Spleen (tissue), 11 donors: ENCODE data around the gene MAP4K4. TPM values are rescaled to one million over a fixed set of nuclear protein-coding genes. Genes with fewer than 3 reads are reported as not detected.
"Not testable (repeated sequence)": the region's sequence is repeated elsewhere in the genome, so short reads cannot be mapped to it uniquely, and the experiment has no call there.

Source experiments
- DNase-seq: peaks from one replicate; pipeline ENCODE4 v3.0.0-alpha.2; 2020
- H3K27ac ChIP-seq, 8 donors: fragments of 200-600 bp; sonication (generic) in 7 of 8; 1 replicate in 4 of 8; 2 replicates in 4 of 8; pipeline versions ENCODE4 v1.5.0 to v1.8.0; 2016 to 2021; ENCODE audit warnings: inconsistent platforms in 4 of 8, mild to moderate bottlenecking in 4 of 8, moderate library complexity in 1 of 8
- H3K27me3 ChIP-seq, 7 donors: fragments of 200-600 bp; sonication (generic) in 6 of 7; replicated peaks in 1 of 7; 1 replicate in 4 of 7; 2 replicates in 3 of 7; pipeline versions ENCODE4 v1.5.0 to v1.8.0; 2016 to 2021; ENCODE audit warnings: inconsistent platforms in 3 of 7, mild to moderate bottlenecking in 1 of 7
- H3K36me3 ChIP-seq, 6 donors: fragments of 200-600 bp; sonication (generic) in 5 of 6; 1 replicate in 4 of 6; 2 replicates in 2 of 6; pipeline versions ENCODE4 v1.5.0 to v1.8.0; 2016 to 2021; ENCODE audit warnings: inconsistent platforms in 2 of 6
- H3K4me1 ChIP-seq, 6 donors: fragments of 200-600 bp; sonication (generic) in 5 of 6; 1 replicate in 3 of 6; 2 replicates in 3 of 6; pipeline versions ENCODE4 v1.5.0 to v1.8.0; 2016 to 2021; ENCODE audit warnings: inconsistent platforms in 3 of 6
- H3K4me3 ChIP-seq, 8 donors: fragments of 200-600 bp; sonication (generic) in 7 of 8; 1 replicate in 4 of 8; 2 replicates in 4 of 8; pipeline versions ENCODE4 v1.5.0 to v1.8.0; 2016 to 2021; ENCODE audit warnings: inconsistent platforms in 4 of 8, mild to moderate bottlenecking in 4 of 8, moderate library complexity in 2 of 8
- H3K9me3 ChIP-seq, 8 donors: fragments of 200-600 bp; sonication (generic) in 7 of 8; 1 replicate in 4 of 8; 2 replicates in 4 of 8; pipeline versions ENCODE4 v1.5.0 to v1.8.0; 2016 to 2021; ENCODE audit warnings: inconsistent platforms in 4 of 8
- CTCF ChIP-seq, 11 experiments: fragments of 200-600 bp in 7 of 11; fragments of 450-650 bp in 4 of 11; sonication (generic) in 4 of 11; IDR thresholded peaks in 8 of 11; conservative IDR thresholded peaks in 3 of 11; 1 replicate in 7 of 11; 2 replicates in 4 of 11; pipeline versions ENCODE4 v1.4.0 to v1.8.0; 2016 to 2021; ENCODE audit warnings: antibody characterized with exemption in 11 of 11, inconsistent platforms in 4 of 11, mild to moderate bottlenecking in 1 of 11
- POLR2A ChIP-seq, 3 donors: fragments of 450-650 bp; IDR thresholded peaks; one replicate each; pipeline ENCODE4 v1.5.1; 2017; ENCODE audit warnings: antibody characterized with exemption in 3 of 3, mild to moderate bottlenecking in 1 of 3
- POLR2AphosphoS5 ChIP-seq, 3 donors: sonication (generic); formaldehyde crosslinking; IDR thresholded peaks; one replicate each; pipeline ENCODE4 v1.5.1; 2017; ENCODE audit warnings: antibody characterized with exemption in 3 of 3
- WGBS, 5 donors: extraction: QIAGEN DNeasy Blood & Tissue Kit in 3 of 5; methylation state at CpG; one replicate each; pipeline versions ENCODE4 v1.1.5 to v1.1.7; 2013 to 2018; 5-methylcytosine and 5-hydroxymethylcytosine counted together
- intact Hi-C: fragments of 100-400 bp; cut with DNase I; formaldehyde crosslinking; loops from one replicate; pipeline ENCODE4 v1.15.0; 2023; ENCODE audit warnings: low total_unique reads
- polyA plus RNA-seq, 3 donors: library from polyadenylated mRNA; stranded (reverse); fragments of 200-250 nt; gene quantifications; one replicate each; pipeline ENCODE4 v1.2.1, GENCODE V29; 2013
- total RNA-seq, 7 donors: library from RNA; depleted of rRNA in 3 of 7; stranded (reverse); fragments of >200 nt in 3 of 7; fragmentation: NEBNext Ultra II Directional in 4 of 7; extraction: Animal tissue kit (Norgen Biotek cat#: 25700) in 4 of 7; gene quantifications; one replicate each; pipeline versions ENCODE4 v1.1.0 to v1.2.1, GENCODE V29; 2016 to 2021
- donor health status: healthy with polysubstance abuse.
- donor health status: DM: no; HTN: no; CAD: no; lungs with moderate emphysema.
- donor health status: DM: no; HTN: no; CAD: no.
- donor health status: Bipolar disorder and iron deficiency.
- donor health status: healthy.
- donor health status: DM: no; HTN: no; CAD: no.
- donor health status: DM: yes; HTN: yes; CAD: no.

Gene MAP4K4
- total and polyA plus RNA-seq, 10 donors = 16.7 to 108 (median 71.7) TPM

DNA sequence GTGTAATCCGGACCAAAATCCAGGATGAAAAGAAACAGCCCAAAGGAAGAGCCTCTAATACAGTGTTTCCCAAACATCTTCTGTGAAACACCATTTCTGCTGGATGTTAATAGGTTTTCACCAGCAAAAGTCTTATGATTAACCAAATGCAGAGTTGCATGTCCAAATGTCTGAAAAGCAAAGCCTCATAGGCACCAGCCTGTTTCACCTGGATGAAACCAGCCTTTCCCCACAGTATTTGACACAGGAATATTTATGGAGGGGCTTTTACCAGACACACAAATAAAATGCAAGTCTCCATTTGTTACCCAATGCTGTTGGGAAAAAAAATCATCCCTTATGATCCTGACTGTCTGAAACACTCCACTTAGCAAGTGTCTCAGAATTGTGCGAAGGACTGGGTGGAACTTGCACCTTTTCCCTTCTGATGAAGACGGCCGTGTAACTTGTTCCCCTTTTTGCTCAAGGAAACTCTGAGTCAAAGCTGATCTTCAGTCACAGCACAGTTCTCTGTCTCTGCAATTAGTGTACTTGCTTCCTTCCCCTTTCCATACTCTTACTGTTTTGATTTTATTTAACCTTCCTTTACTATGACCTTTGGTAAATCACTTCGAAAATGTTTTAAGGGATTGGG, 223.9 kb downstream of the MAP4K4 start:
- peaks cover 0 to 37% (median 30%) of the 10 kb centered on the region in 8 donors for H3K9me3 ChIP-seq
- no peaks in the 10 kb centered on the region for H3K36me3 ChIP-seq
- 34 to 42% (median 38%) methylated on average over 5 of the region's 5 CpGs for WGBS, 5 donors
- H3K27ac ChIP-seq = peak overlapping the region in 7 of 8 donors; percentile 49 to 91 (median 83)
- intact Hi-C loops = no loop called here
- peaks cover 0 to 32% (median 10%) of the 10 kb centered on the region in 6 donors for H3K4me1 ChIP-seq
- DNase-seq = no peak
- peak overlapping the region in 1 of 8 donors; percentile 33 for H3K4me3 ChIP-seq
- H3K27me3 ChIP-seq = no peaks in the 10 kb centered on the region
- TF ChIP-seq CTCF (IDR thresholded peaks at IDR 0.05 in 8 of 11, conservative IDR thresholded peaks at IDR 0.05 in 3 of 11) (no peak), POLR2AphosphoS5 (IDR thresholded peaks at IDR 0.05) (peak in 1 of 3 donors; percentile 63), POLR2A (IDR thresholded peaks at IDR 0.05) (no peak)

GRCh38 chr2:101921953-101922325, 224.4 kb downstream of the MAP4K4 start:
- WGBS, 5 donors = 83 to 91% (median 90%) methylated on average over 2 of the region's 2 CpGs
- Histone ChIP-seq H3K4me1 (peaks cover 0 to 27% (median 10%) of the 10 kb centered on the region in 6 donors), H3K27ac (peak overlapping the region in 7 of 8 donors; percentile 49 to 91 (median 83)), H3K4me3 (peak overlapping the region in 1 of 8 donors; percentile 23), H3K27me3 (no peaks in the 10 kb centered on the region), H3K9me3 (peaks cover 0 to 42% (median 34%) of the 10 kb centered on the region in 8 donors), H3K36me3 (no peaks in the 10 kb centered on the region)
- intact Hi-C loops = no loop called here
- TF ChIP-seq POLR2AphosphoS5 (IDR thresholded peaks at IDR 0.05) (no peak), CTCF (IDR thresholded peaks at IDR 0.05 in 8 of 11, conservative IDR thresholded peaks at IDR 0.05 in 3 of 11) (no peak), POLR2A (IDR thresholded peaks at IDR 0.05) (no peak)
- no peak for DNase-seq

GRCh38 chr2:101924311-101924710, 226.8 kb downstream of the MAP4K4 start:
- Histone ChIP-seq H3K9me3 (peaks cover 0 to 56% (median 49%) of the 10 kb centered on the region in 8 donors), H3K4me1 (peaks cover 0 to 25% (median 10%) of the 10 kb centered on the region in 6 donors), H3K27ac (peak overlapping the region in 2 of 8 donors; percentile 31 to 91)
- intact Hi-C loops, H3K4me3 ChIP-seq, H3K27me3 ChIP-seq, DNase-seq, H3K36me3 ChIP-seq: not testable (repeated sequence)

- no peaks in the 10 kb centered on the region for H3K36me3 ChIP-seq
- H3K4me3 ChIP-seq = no peak overlapping the region
- no peak overlapping the region for H3K27ac ChIP-seq
- H3K4me1 ChIP-seq = no peaks in the 10 kb centered on the region
- peaks cover 0 to 35% (median 27%) of the 10 kb centered on the region in 8 donors for H3K9me3 ChIP-seq
- DNase-seq = no peak
- no peak for TF ChIP-seq POLR2A (IDR thresholded peaks at IDR 0.05)
- TF ChIP-seq POLR2AphosphoS5 (IDR thresholded peaks at IDR 0.05) = no peak
- TF ChIP-seq CTCF (IDR thresholded peaks at IDR 0.05 in 8 of 11, conservative IDR thresholded peaks at IDR 0.05 in 3 of 11) = no peak
- WGBS, 5 donors = 86 to 96% (median 93%) methylated on average over 3 of the region's 3 CpGs
- intact Hi-C loops = no loop called here
- H3K27me3 ChIP-seq = no peaks in the 10 kb centered on the region
These were observed 232.5 kb downstream of the MAP4K4 start for GRCh38 chr2:101930019-101930418.
